Stimulated activated CD8-positive, alpha-beta memory T cell treated with anti-CD3 and anti-CD28 coated beads, Interleukin-7, amount 100 ng/mL, for 48 hours (primary cell): ENCODE measurements around the gene EPHB4.
"Not testable (repeated sequence)": the region's sequence is repeated elsewhere in the genome, so short reads cannot be mapped to it uniquely, and the experiment has no call there.

Source experiments
- DNase-seq, 2 donors: peaks; one replicate each; pipeline ENCODE4 v3.0.0-alpha.2; 2020; ENCODE audit warnings: low read depth in 1 of 2; ENCODE audit errors: extremely low read depth in 1 of 2

Gene EPHB4

DNA sequence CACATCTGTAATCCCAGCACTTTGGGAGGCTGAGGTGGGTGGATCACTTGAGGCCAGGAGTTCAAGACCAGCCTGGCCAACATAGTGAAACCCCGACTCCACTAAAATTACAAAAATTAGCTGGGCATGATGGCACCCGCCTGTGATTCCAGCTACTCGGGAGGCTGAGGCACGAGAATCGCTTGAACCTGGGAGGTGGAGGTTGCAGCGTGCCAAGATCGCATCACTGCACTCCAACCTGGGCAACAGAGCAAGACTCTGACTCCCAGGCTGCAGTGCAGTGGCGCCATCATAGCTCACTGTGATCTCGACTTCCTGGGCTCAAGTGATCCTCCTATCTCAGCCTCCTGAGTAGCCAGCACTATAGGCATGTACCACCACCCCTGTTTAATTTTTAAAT lies 27.6 kb upstream of the EPHB4 start:
- not testable (repeated sequence) for DNase-seq

GRCh38 chr7:100854146-100854895 lies 27.0 kb upstream of the EPHB4 start:
- no peak for DNase-seq

DNA sequence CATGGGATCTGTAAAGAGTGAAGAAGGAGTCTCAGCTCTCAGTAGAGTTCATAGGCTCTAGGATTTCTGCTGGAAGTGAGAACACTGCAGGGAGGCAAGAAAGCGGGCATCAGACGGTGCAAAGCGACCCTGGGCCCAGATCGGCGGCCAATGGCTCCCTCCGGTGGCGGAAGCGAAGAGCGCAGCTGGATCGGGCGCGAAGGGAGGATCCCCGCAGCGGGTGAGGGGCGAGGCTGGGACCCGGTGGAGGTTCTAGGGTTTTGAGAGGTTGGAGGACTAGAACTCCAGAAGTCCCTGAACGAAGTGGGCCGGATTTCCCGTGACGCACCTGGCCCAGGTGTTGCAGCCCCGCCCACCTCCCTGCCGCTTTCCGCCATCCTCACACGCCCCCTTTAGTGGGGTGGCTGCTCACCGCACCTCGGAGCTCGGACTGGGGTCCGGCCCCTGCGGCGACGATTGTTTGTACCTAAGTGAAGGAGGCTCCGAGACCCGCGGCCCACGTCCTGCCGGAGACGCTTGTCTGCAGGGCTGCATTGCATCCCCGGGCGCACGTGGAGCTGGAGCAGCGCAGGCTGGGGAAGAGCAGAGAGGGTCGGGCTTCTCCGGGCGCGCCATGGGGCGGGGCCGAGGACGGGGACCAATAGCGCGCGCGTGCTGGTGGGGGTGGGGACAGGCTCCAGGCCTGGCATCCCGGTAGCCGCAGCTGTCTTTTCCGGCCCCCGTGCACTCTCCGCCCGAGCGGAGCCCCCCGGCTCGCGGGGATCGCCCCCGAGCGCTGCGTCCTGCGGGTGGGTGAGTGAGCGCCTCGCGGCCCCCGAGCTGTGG lies 24.9 kb upstream of the EPHB4 start, which contains the start of gene SLC12A9:
Gene SLC12A9 (plus strand): TSS at position 666 of the 825 bp plus-strand sequence. CDS start 1,485 bp downstream, outside the sequence.
- DNase-seq, result peak; percentile 81 to 82

- no peak for DNase-seq
Measured at GRCh38 chr7:100847360-100847759, 20.0 kb upstream of the EPHB4 start.

DNA sequence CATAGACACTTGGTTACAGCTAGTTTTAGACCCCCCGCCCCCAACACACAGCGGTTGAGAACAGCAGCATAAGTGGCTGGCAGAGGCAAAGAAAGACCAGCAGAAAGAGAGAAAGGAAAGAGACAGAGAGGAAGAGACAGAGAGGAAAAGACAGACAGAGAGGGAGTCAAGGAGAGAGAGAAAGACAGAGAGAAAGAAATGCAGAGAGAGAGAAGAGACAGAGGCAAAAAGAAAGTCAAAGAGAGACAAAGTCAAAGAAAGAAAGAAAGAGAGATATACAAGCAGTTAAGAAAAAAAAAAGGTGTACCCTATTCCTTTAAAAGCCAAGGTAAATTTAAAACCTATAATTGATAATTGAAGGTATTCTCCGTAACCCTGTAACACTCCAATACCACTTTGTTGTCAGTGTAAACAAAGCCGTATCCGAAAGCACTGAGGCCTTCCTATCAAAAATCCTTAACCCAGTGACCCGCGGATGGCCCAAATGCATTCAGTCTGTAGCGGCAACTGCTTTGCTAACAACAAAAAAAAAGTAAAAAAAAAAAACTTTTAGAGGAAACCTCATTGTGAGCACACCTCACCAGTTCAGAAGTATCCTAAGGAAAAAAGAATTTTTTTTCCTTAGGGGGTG lies 13.3 kb upstream of the EPHB4 start:
- DNase-seq, result no peak

GRCh38 chr7:100839361-100839760 lies 12.0 kb upstream of the EPHB4 start:
- no peak for DNase-seq

DNA sequence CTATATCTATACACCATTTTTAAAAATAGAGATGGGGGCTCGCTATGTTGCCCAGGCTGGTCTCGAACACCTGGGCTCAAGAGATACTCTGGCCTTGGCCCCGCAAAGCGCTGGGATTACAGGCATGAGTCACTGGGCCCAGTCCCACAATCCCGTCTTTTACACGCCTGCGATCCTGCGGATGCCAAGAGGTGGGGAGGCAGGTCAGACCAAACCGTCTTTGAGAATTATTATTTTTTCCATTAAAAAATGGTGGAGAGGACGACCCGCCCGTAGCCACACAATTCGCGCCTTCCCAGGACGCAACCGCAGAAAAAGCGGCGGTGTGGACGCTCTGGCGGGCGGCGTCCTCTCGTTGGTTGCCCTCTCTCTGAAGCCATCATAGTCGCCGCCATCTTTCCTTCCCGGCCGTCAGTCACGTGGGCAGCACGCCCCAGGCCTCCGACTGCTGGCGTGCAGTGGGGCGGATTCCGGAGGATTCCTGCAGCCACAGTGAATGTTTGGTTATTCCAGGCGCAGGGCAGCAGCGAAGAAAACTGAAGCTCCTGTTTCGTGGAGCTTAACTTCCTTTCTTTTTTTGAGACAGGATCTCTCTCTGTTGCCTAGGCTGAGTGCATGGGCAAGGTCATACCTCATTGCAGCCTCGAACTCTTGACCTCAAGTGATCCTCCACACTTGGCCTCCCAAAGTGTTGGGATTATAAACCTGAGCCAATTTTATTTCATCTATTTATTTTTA lies 9.9 kb upstream of the EPHB4 start:
- peak; percentile 57 to 76 for DNase-seq

- no peak for DNase-seq
Measured at GRCh38 chr7:100836812-100837098, 9.4 kb upstream of the EPHB4 start.

- DNase-seq, result no peak
Measured at GRCh38 chr7:100835903-100836811, 8.8 kb upstream of the EPHB4 start.

DNA sequence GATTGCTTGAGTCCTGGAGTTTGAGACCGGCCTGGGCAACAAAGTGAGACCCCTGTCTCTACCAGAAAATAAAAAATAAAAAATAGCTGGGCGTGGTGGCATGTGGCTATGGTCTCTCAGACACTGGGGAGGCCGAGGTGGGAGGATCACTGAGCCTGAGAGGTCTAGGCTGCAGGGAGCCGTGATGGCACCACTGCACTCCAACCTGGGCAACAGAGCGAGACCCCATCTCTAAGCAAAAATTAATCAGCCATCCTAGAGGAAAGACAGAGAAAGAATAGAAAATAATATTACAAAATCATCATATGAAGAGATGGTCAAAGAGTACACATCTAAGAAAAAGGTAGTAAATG lies 4.9 kb upstream of the EPHB4 start:
- no peak for DNase-seq

DNA sequence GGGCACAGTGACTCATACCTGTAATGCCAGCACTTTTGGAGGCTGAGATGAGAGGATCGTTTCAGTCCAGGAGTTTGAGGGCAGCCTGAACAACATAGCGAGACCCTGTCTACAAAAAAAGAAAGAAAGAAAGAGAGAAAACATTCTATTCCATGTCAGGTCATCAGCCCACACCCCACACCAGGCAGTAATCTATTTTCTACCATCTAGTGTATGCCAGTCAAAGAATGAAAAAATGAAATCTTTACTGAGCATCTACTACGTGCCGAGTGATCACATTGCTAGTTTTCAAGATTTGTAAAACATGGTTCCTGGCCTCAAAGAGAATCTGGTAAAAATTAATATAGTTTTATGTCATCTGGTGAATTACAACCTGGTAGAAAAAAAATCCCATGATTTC lies 3.1 kb upstream of the EPHB4 start:
- DNase-seq, result no peak

DNA sequence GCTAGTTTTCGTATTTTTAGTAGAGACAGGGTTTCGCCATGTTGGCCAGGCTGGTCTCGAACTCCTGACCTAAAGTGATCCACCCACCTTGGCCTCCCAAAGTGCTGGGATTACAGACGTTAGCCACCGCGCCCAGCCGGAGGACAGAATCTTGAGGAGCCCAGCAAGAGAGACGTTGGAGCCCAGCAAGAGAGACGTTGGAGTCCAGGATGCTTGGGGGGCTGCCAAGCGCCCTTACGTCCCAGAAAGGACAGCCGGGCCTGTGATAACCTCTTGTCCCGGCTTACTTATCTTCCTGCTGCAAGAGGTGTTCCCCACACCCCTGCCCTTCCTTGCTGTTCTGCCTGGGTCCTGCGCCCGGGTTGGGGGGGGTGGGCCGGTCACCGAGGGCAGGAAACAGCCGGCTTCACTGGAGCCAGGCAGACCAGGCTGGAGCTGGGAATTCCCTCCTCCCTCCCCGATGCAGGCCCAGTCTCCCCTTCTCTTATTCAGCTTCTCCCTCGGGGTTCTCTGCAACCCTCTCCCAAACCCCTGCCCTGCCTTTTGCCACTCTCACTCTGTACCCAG lies 1.9 kb upstream of the EPHB4 start:
- no peak for DNase-seq

DNA sequence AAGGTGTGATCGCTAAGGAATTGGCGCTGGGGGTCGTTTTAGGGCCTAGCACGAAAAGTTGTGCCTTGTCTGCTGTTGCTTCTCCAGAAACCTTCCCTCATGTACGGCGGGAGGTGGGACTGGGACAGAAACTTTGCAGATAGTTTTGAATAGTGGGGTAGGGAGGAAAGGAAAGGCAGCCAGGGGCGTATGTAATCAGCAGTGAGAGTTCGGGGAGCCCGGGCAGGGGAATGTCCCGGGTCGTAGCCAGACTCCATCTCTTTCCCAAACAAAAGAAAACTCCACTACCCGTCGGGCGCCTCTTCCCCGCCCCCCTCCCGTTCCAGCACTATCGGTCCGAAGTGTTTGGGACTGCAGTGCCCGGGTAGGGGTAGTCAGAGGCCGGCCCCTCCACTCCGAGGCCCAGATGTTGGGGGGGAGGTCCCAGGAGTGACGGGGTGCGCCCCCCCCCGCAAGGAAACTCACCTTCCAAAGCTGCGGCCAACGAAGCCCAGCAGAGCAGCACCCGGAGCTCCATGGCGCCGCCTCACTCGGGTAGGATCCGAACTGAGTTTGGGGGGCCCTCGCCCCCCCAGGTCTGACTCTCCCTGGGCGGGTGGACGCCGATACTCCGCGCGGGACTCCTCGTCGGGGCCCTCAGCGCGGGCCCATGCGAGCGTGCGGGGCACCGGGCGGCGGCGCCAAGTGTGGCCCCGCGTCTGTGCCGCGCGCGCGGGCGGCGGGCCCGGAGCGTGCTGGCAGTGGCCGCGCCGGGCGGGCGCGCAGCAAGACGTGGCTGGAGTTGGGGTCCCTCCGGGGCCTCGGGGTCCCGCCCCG lies 601 bp downstream of the EPHB4 start:
- DNase-seq, result no peak

DNA sequence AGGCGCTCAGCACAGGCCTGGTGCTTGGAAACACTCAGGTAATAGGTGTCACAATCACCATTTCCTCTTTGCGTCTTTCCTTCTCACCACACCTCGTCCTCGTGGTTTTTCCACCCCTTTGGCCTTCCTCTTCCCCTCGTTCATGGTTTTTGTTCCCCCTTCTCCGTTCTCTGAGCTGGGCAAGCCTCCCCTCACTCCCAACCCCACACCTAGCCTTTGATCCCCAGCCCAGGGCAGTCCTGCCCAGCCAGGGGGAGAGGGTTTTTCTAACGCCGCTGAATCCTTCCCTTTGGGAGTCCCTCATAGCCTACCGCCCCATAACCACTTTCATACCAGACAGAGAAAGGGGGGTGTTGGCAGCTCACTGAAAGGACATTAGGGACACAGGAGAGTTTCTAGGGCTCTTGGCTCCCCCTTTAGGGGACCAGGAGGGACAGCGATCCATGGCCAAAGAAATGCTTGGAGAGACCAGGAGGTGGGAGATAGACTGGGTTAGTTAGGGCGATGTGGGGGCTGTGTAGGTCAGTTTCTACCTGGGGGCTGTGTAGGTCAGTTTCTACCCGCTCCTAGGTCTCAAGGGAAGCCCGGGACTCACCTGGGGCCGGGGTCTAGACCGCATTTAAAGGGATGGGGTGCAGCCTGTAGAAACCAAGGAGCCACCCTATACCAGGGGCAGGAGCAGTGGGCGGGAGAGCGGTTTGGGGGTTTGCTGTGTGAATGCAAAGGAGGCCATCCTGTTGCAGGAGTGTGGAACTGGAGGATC lies 1.4 kb downstream of the EPHB4 start:
- no peak for DNase-seq

GRCh38 chr7:100825215-100825671 lies 2.1 kb downstream of the EPHB4 start:
- DNase-seq, result no peak

DNA sequence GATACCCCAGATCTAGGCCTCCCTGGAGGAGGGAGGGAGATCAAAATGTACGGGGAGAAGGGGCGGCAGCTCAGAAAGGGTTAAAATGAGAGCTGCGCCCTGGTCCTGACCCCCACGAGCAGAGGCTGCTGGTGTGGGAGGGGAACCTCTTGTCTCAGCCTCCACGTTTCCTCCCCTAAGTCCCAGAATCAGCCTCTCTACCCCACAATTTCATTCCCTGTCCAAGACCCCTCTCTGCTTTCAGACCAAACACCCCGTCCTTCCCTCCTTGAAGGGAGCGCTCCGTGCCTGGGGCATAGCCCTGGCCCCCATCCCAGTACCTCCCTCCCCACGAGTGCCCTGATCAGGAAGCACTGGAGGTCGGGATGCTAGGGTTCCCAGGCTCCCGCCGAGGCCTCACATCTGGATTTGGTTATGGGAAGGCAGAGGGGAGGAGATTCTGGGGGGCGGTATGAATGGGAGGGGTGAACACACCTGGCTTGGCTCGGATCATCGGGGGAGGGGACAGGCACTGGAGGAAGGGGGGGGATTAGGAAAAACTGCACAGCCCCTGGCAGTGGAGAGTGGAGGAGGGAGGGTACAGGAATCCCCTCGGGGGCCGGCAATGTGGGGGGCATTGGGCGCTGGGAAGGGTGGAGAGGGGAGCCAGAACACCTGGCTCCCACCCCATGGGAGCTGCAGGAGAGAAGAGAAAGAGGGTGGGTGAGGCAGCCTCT lies 2.7 kb downstream of the EPHB4 start:
- DNase-seq, result no peak

- no peak for DNase-seq
Measured at GRCh38 chr7:100823534-100823933, 3.8 kb downstream of the EPHB4 start.

DNA sequence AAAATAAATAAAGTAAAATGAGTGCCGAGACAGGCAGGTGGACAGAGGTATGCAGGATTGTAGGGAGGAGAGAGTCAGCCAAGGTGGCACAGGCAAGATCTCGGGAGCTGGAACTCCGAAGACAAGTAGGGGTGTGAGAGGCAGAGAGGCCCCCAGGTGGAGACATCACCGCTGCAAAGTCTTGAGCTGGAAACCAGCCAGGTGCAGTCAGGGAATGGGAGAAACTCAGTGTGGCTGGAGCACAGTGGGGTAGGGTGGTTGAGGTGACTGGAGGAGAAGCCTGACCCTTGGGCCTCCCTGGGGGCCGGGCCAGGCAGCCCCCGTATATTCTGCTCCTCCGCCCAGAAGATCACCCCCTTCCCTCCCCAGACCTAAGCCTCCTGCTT lies 4.2 kb downstream of the EPHB4 start:
- DNase-seq, result no peak
